ENCODE measurements around the gene MT1X. TPM values are rescaled to one million over a fixed set of nuclear protein-coding genes. Genes with fewer than 3 reads are reported as not detected.

Gene MT1X
- total RNA-seq, 1 donor from 2014 or later: 63.8 TPM

GRCh38 chr16:56700631-56701030 is 18.4 kb downstream of the MT1X start:
- TF ChIP-seq CTCF (IDR thresholded peaks at IDR 0.05): no peak
- no peaks in the 10 kb centered on the region for H3K27me3 Mint-ChIP-seq (ENCODE audit: unreplicated experiment)
- H3K9me3 Mint-ChIP-seq (ENCODE audit: unreplicated experiment): no peaks in the 10 kb centered on the region
- no peak overlapping the region for H3K27ac Mint-ChIP-seq (ENCODE audit: unreplicated experiment)
- no peak for DNase-seq (ENCODE audit: extremely low spot score, unreplicated experiment)
- H3K4me1 Mint-ChIP-seq (ENCODE audit: unreplicated experiment): peaks cover 11% of the 10 kb centered on the region
- H3K36me3 Mint-ChIP-seq (ENCODE audit: unreplicated experiment): no peaks in the 10 kb centered on the region
- H3K4me3 Mint-ChIP-seq (ENCODE audit: unreplicated experiment): no peak overlapping the region

GRCh38 chr16:56701534-56701933 is 19.3 kb downstream of the MT1X start:
- no peaks in the 10 kb centered on the region for H3K27me3 Mint-ChIP-seq (ENCODE audit: unreplicated experiment)
- TF ChIP-seq CTCF (IDR thresholded peaks at IDR 0.05): no peak
- no peaks in the 10 kb centered on the region for H3K36me3 Mint-ChIP-seq (ENCODE audit: unreplicated experiment)
- no peak overlapping the region for H3K4me3 Mint-ChIP-seq (ENCODE audit: unreplicated experiment)
- no peaks in the 10 kb centered on the region for H3K9me3 Mint-ChIP-seq (ENCODE audit: unreplicated experiment)
- H3K4me1 Mint-ChIP-seq (ENCODE audit: unreplicated experiment): peaks cover 11% of the 10 kb centered on the region
- H3K27ac Mint-ChIP-seq (ENCODE audit: unreplicated experiment): peak overlapping the region; percentile 34
- DNase-seq (ENCODE audit: extremely low spot score, unreplicated experiment): no peak

- Mint-ChIP-seq H3K27ac (ENCODE audit: unreplicated experiment) (no peak overlapping the region), H3K36me3 (ENCODE audit: unreplicated experiment) (no peaks in the 10 kb centered on the region), H3K9me3 (ENCODE audit: unreplicated experiment) (no peaks in the 10 kb centered on the region), H3K4me1 (ENCODE audit: unreplicated experiment) (peaks cover 11% of the 10 kb centered on the region), H3K27me3 (ENCODE audit: unreplicated experiment) (no peaks in the 10 kb centered on the region), H3K4me3 (ENCODE audit: unreplicated experiment) (no peak overlapping the region)
- no peak for DNase-seq (ENCODE audit: extremely low spot score, unreplicated experiment)
- TF ChIP-seq CTCF (IDR thresholded peaks at IDR 0.05): no peak
These were observed 20.6 kb downstream of the MT1X start for GRCh38 chr16:56702836-56703235.

- no peak for DNase-seq (ENCODE audit: extremely low spot score, unreplicated experiment)
- Mint-ChIP-seq H3K4me3 (ENCODE audit: unreplicated experiment) (no peak overlapping the region), H3K36me3 (ENCODE audit: unreplicated experiment) (no peaks in the 10 kb centered on the region), H3K27ac (ENCODE audit: unreplicated experiment) (no peak overlapping the region), H3K27me3 (ENCODE audit: unreplicated experiment) (no peaks in the 10 kb centered on the region), H3K9me3 (ENCODE audit: unreplicated experiment) (no peaks in the 10 kb centered on the region), H3K4me1 (ENCODE audit: unreplicated experiment) (no peaks in the 10 kb centered on the region)
- TF ChIP-seq CTCF (IDR thresholded peaks at IDR 0.05): no peak
These were observed 26.5 kb downstream of the MT1X start for GRCh38 chr16:56708525-56709442.

- Mint-ChIP-seq H3K36me3 (ENCODE audit: unreplicated experiment) (no peaks in the 10 kb centered on the region), H3K9me3 (ENCODE audit: unreplicated experiment) (no peaks in the 10 kb centered on the region)
These were observed 27.3 kb downstream of the MT1X start for GRCh38 chr16:56709443-56710040.

More at GRCh38 chr16:56709443-56710040, 27.3 kb downstream of the MT1X start:
- H3K4me1 Mint-ChIP-seq (ENCODE audit: unreplicated experiment): no peaks in the 10 kb centered on the region
- TF ChIP-seq CTCF (IDR thresholded peaks at IDR 0.05): no peak
- no peak overlapping the region for H3K27ac Mint-ChIP-seq (ENCODE audit: unreplicated experiment)
- H3K4me3 Mint-ChIP-seq (ENCODE audit: unreplicated experiment): no peak overlapping the region
- DNase-seq (ENCODE audit: extremely low spot score, unreplicated experiment): no peak
- H3K27me3 Mint-ChIP-seq (ENCODE audit: unreplicated experiment): no peaks in the 10 kb centered on the region

All from osteocyte (in vitro differentiated cells).